Neural cell (in vitro differentiated cells): Measurements from ENCODE around the gene UCK1. TPM values are rescaled to one million over a fixed set of nuclear protein-coding genes. Genes with fewer than 3 reads are reported as not detected.

Experiments used
- H2AFZ ChIP-seq: fragments of 200-600, 300-800 bp; sonication (generic), shearing (Covaris generic); 2 replicates; pipeline ENCODE4 v1.6.0; 2014; ENCODE audit warnings: low read depth, mild to moderate bottlenecking, antibody characterized with exemption, low read length, moderate library complexity
- H3F3A ChIP-seq: fragments of 200-600 bp; shearing (Covaris generic); 2 replicates; pipeline ENCODE4 v1.6.1; 2016; ENCODE audit warnings: mild to moderate bottlenecking, moderate library complexity, mixed read lengths, antibody characterized with exemption, low read length; ENCODE audit not compliant: insufficient read depth, poor library complexity, severe bottlenecking
- H3K27ac ChIP-seq: fragments of 200-600, 300-800 bp; sonication (generic), shearing (Covaris generic); 2 replicates; pipeline ENCODE4 v1.5.1; 2014; ENCODE audit warnings: mild to moderate bottlenecking, low read length, moderate library complexity
- H3K27me3 ChIP-seq: fragments of 300-800, 200-600 bp; sonication (generic), shearing (Covaris generic); 2 replicates; pipeline ENCODE4 v1.6.0; 2014; ENCODE audit warnings: mild to moderate bottlenecking, low read depth, low read length, moderate library complexity; ENCODE audit not compliant: insufficient read depth
- H3K36me3 ChIP-seq: fragments of 300-800, 200-600 bp; sonication (generic), shearing (Covaris generic); 2 replicates; pipeline ENCODE4 v1.5.1; 2014; ENCODE audit warnings: mild to moderate bottlenecking, antibody characterized with exemption, low read length, moderate library complexity; ENCODE audit not compliant: insufficient read depth
- H3K4me2 ChIP-seq: fragments of 300-800, 200-600 bp; sonication (generic), shearing (Covaris generic); 2 replicates; pipeline ENCODE4 v1.6.0; 2014; ENCODE audit warnings: mild to moderate bottlenecking, low read length
- H3K4me3 ChIP-seq: fragments of 300-800, 200-600 bp; sonication (generic), shearing (Covaris generic); 2 replicates; pipeline ENCODE4 v1.5.1; 2014; ENCODE audit warnings: mild to moderate bottlenecking, low read length, moderate library complexity
- H3K79me2 ChIP-seq: fragments of 200-600 bp; shearing (Covaris generic); replicated peaks from 2 replicates; pipeline ENCODE4 v1.6.0; 2014; ENCODE audit warnings: mild to moderate bottlenecking, low read length, moderate library complexity; ENCODE audit not compliant: insufficient read depth
- H3K9ac ChIP-seq: fragments of 300-800, 200-600 bp; sonication (generic), shearing (Covaris generic); 2 replicates; pipeline ENCODE4 v1.6.1; 2016; ENCODE audit warnings: mild to moderate bottlenecking, low read length, mixed read lengths
- H3K9me2 ChIP-seq: fragments of 200-600 bp; shearing (Covaris generic); 2 replicates; pipeline ENCODE4 v1.6.1; 2016; ENCODE audit warnings: mild to moderate bottlenecking, low read length, mixed read lengths; ENCODE audit not compliant: insufficient read depth
- H3K9me3 ChIP-seq: fragments of 200-600, 300-800 bp; sonication (generic), shearing (Covaris generic); 2 replicates; pipeline ENCODE4 v1.6.1; 2016; ENCODE audit warnings: mild to moderate bottlenecking, mixed run types, low read length, moderate library complexity, mixed read lengths
- H4K20me1 ChIP-seq: fragments of 200-600 bp; shearing (Covaris generic); 2 replicates; pipeline ENCODE4 v1.6.1; 2016; ENCODE audit warnings: mild to moderate bottlenecking, mixed run types; ENCODE audit not compliant: insufficient read depth
- CTCF ChIP-seq: fragments of 450-650 bp; IDR thresholded peaks from 2 replicates; pipeline ENCODE4 v1.5.1; 2014; ENCODE audit warnings: antibody characterized with exemption, mild to moderate bottlenecking, moderate library complexity; ENCODE audit not compliant: poor library complexity, severe bottlenecking
- EP300 ChIP-seq: fragments of 450-650 bp; conservative IDR thresholded peaks from 2 replicates; pipeline ENCODE4 v1.6.1; 2014; ENCODE audit warnings: antibody characterized with exemption, mild to moderate bottlenecking, moderate library complexity; ENCODE audit not compliant: poor library complexity, severe bottlenecking
- EZH2 ChIP-seq: fragments of 200-600, 300-800 bp; shearing (Covaris generic), sonication (generic); IDR thresholded peaks from 2 replicates; pipeline ENCODE4 v1.6.1; 2014; ENCODE audit warnings: antibody characterized with exemption, low read length, borderline replicate concordance, mild to moderate bottlenecking; ENCODE audit not compliant: insufficient read depth, poor library complexity, severe bottlenecking
- POLR2AphosphoS5 ChIP-seq: IDR thresholded peaks from 2 replicates; pipeline ENCODE4 v1.6.1; 2012
- RAD21 ChIP-seq: fragments of 450-650 bp; conservative IDR thresholded peaks from 2 replicates; pipeline ENCODE4 v1.6.1; 2014; ENCODE audit warnings: antibody characterized with exemption, mild to moderate bottlenecking, moderate library complexity
- REST ChIP-seq: IDR thresholded peaks from 2 replicates; pipeline ENCODE4 v1.6.1; 2012; ENCODE audit warnings: borderline replicate concordance
- SMC3 ChIP-seq: fragments of 450-650 bp; conservative IDR thresholded peaks from 2 replicates; pipeline ENCODE4 v1.6.1; 2014; ENCODE audit warnings: antibody characterized with exemption, mild to moderate bottlenecking, moderate library complexity; ENCODE audit not compliant: poor library complexity
- TAF1 ChIP-seq: IDR thresholded peaks from 2 replicates; pipeline ENCODE4 v1.6.1; 2012; ENCODE audit warnings: low read depth
- polyA plus RNA-seq: library from polyadenylated mRNA; depleted of rRNA; stranded (reverse); fragments of >200 nt; gene quantifications from 2 replicates; pipeline ENCODE4 v1.2.3, GENCODE V29; 2014
- small RNA-seq, 3 experiments: library from RNA; depleted of rRNA; stranded (forward); fragments of <200 nt; gene quantifications; one replicate each; pipeline ENCODE3, GENCODE V24; 2012

UCK1 gene
- polyA plus RNA-seq, 1 donor from 2014 or later = 45.9 TPM

GRCh38 chr9:131474711-131475110 lies 56.4 kb downstream of the UCK1 start:
- Histone ChIP-seq H3K27ac (no peak overlapping the region), H3K9ac (no peak overlapping the region), H3K79me2 (peaks cover 15% of the 10 kb centered on the region), H3K4me3 (no peak overlapping the region), H3K36me3 (peaks cover 12% of the 10 kb centered on the region), H3K4me2 (no peak overlapping the region), H3F3A (no peaks in the 10 kb centered on the region), H3K27me3 (no peaks in the 10 kb centered on the region), H3K9me3 (no peaks in the 10 kb centered on the region), H2AFZ (no peak overlapping the region), H3K9me2 (no peaks in the 10 kb centered on the region), H4K20me1 (peaks cover 9% of the 10 kb centered on the region)
- TF ChIP-seq REST (no peak), EZH2 (no peak), RAD21 (no peak), POLR2AphosphoS5 (no peak), EP300 (no peak), TAF1 (no peak), CTCF (no peak), SMC3 (no peak)

- H3K4me3 ChIP-seq = no peak overlapping the region
- no peaks in the 10 kb centered on the region for H3K27me3 ChIP-seq
- TF ChIP-seq EP300 = no peak
- no peak for TF ChIP-seq SMC3
- TF ChIP-seq TAF1 = no peak
- no peaks in the 10 kb centered on the region for H3K9me3 ChIP-seq
- no peak overlapping the region for H3K4me2 ChIP-seq
- peaks cover 6% of the 10 kb centered on the region for H4K20me1 ChIP-seq
- no peak overlapping the region for H3K27ac ChIP-seq
- H3K9ac ChIP-seq = no peak overlapping the region
- no peaks in the 10 kb centered on the region for H3F3A ChIP-seq
- no peaks in the 10 kb centered on the region for H3K9me2 ChIP-seq
- H3K79me2 ChIP-seq = peaks cover 15% of the 10 kb centered on the region
- H2AFZ ChIP-seq = no peak overlapping the region
- H3K36me3 ChIP-seq = peaks cover 11% of the 10 kb centered on the region
Measured at GRCh38 chr9:131473891-131474290, 57.2 kb downstream of the UCK1 start.

Small RNA genes lying within 50 kb of the gene (small RNA-seq; reads per million reads assigned to genes)
- gene SNORD62A (0 to 1.6 (median 0.73) reads per million in 3 experiments), gene SNORD62B (5.1 to 16.8 (median 6.7) reads per million in 3 experiments)

Other genes with a start within 250 kb of the UCK1 start
- 0.87 and 1.6 TPM in 2 replicates for gene PLPP7, start 241.5 kb downstream of the UCK1 start, polyA plus RNA-seq
- 89.5 and 108 TPM in 2 replicates for gene PRRC2B, start 137.2 kb downstream of the UCK1 start, polyA plus RNA-seq
- 131 and 155 TPM in 2 replicates for gene POMT1, start 28.3 kb downstream of the UCK1 start, polyA plus RNA-seq
- not detected in 2 replicates for gene PRRT1B, start 14.3 kb upstream of the UCK1 start, polyA plus RNA-seq
- gene RAPGEF1, start 208.8 kb upstream of the UCK1 start, polyA plus RNA-seq = 23.6 and 43.0 TPM in 2 replicates